WTC11 (cell line): ENCODE measurements around the gene OR3A3. TPM values are rescaled to one million over a fixed set of nuclear protein-coding genes. Genes with fewer than 3 reads are reported as not detected.

Experiments
- ATAC-seq: fragments of 200-7000 bp; cut with Tn5 transposase; 2 replicates; pipeline ENCODE4 v1.10.0; 2021; ENCODE audit warnings: mild to moderate bottlenecking, moderate library complexity
- CTCF ChIA-PET: fragments of 300-600 bp; sonication (Branson Sonifier 250); formaldehyde crosslinking; loops from one replicate; lab custom pipeline; 2021; ENCODE audit warnings: antibody characterized with exemption; lab: Charles Lee
- POLR2A ChIA-PET: fragments of 350-600 bp; sonication (Branson Sonifier 250); formaldehyde crosslinking; loops from one replicate; lab custom pipeline; 2021; ENCODE audit warnings: antibody characterized with exemption; lab: Charles Lee
- DNase-seq: peaks from one replicate; pipeline ENCODE4 v3.0.0; 2021; ENCODE audit warnings: low spot score
- H3K27ac Mint-ChIP-seq: 2 replicates; pipeline ENCODE4 v1.8.0; 2021; ENCODE audit warnings: mixed read lengths
- H3K27me3 Mint-ChIP-seq: 2 replicates; pipeline ENCODE4 v1.8.0; 2021; ENCODE audit warnings: low read depth, mild to moderate bottlenecking, moderate library complexity, mixed read lengths
- H3K36me3 Mint-ChIP-seq: 2 replicates; pipeline ENCODE4 v1.8.0; 2021; ENCODE audit warnings: mixed read lengths
- H3K4me1 Mint-ChIP-seq: 2 replicates; pipeline ENCODE4 v1.8.0; 2022; ENCODE audit warnings: mixed read lengths
- H3K4me3 Mint-ChIP-seq: 2 replicates; pipeline ENCODE4 v1.8.0; 2021; ENCODE audit warnings: mild to moderate bottlenecking, moderate library complexity, mixed read lengths
- H3K9me3 Mint-ChIP-seq: 2 replicates; pipeline ENCODE4 v1.8.0; 2021; ENCODE audit warnings: mixed read lengths
- AR ChIP-seq: fragments of 250-450 bp; sonication (Bioruptor Pico); IDR thresholded peaks from 2 replicates; pipeline ENCODE4 v1.9.0; 2021; ENCODE audit warnings: mild to moderate bottlenecking
- ATF2 ChIP-seq: sonication (generic); formaldehyde crosslinking; IDR thresholded peaks from 2 replicates; pipeline ENCODE4 v1.8.1; 2022; ENCODE audit warnings: low read depth, missing genetic modification reagents, borderline replicate concordance
- ATF6 ChIP-seq: sonication (generic); formaldehyde crosslinking; IDR thresholded peaks from 2 replicates; pipeline ENCODE4 v1.8.1; 2023; ENCODE audit warnings: mild to moderate bottlenecking, missing genetic modification reagents
- CDX4 ChIP-seq: fragments of 250-450 bp; sonication (Bioruptor Pico); IDR thresholded peaks from 2 replicates; pipeline ENCODE4 v1.9.0; 2021; ENCODE audit warnings: moderate library complexity, mild to moderate bottlenecking, inconsistent platforms, borderline replicate concordance
- CREM ChIP-seq: sonication (generic); formaldehyde crosslinking; IDR thresholded peaks from 2 replicates; pipeline ENCODE4 v1.8.1; 2022; ENCODE audit warnings: mild to moderate bottlenecking, missing genetic modification reagents, moderate library complexity
- ELF4 ChIP-seq: sonication (generic); formaldehyde crosslinking; IDR thresholded peaks from 2 replicates; pipeline ENCODE4 v1.8.1; 2022; ENCODE audit warnings: low read depth, mild to moderate bottlenecking, moderate library complexity, missing genetic modification reagents
- IRF1 ChIP-seq: sonication (generic); formaldehyde crosslinking; IDR thresholded peaks from 2 replicates; pipeline ENCODE4 v1.8.0; 2023; ENCODE audit warnings: missing genetic modification reagents
- MYBL2 ChIP-seq: sonication (generic); formaldehyde crosslinking; IDR thresholded peaks from 2 replicates; pipeline ENCODE4 v1.8.1; 2023; ENCODE audit warnings: mild to moderate bottlenecking, moderate library complexity, missing genetic modification reagents
- OVOL2 ChIP-seq: fragments of 250-450 bp; sonication (Bioruptor Pico); IDR thresholded peaks from 2 replicates; pipeline ENCODE4 v1.9.0; 2021; ENCODE audit warnings: mild to moderate bottlenecking, borderline replicate concordance
- PRRX2 ChIP-seq: fragments of 250-450 bp; sonication (Bioruptor Pico); IDR thresholded peaks from 2 replicates; pipeline ENCODE4 v1.8.0; 2021; ENCODE audit warnings: mild to moderate bottlenecking
- SOX15 ChIP-seq: fragments of 250-450 bp; sonication (Bioruptor Pico); IDR thresholded peaks from 2 replicates; pipeline ENCODE4 v1.9.0; 2021; ENCODE audit warnings: mild to moderate bottlenecking
- ZBTB43 ChIP-seq: sonication (generic); formaldehyde crosslinking; IDR thresholded peaks from 2 replicates; pipeline ENCODE4 v1.8.1; 2023; ENCODE audit warnings: mild to moderate bottlenecking, missing genetic modification reagents
- ZNF281 ChIP-seq: sonication (generic); formaldehyde crosslinking; IDR thresholded peaks from 2 replicates; pipeline ENCODE4 v1.8.0; 2023; ENCODE audit warnings: mild to moderate bottlenecking, missing genetic modification reagents
- total RNA-seq: library from RNA; stranded (reverse); gene quantifications from 3 replicates; pipeline ENCODE4 v1.2.3, GENCODE V29; 2021

OR3A3 gene
- total RNA-seq, 1 experiment from 2014 or later = not detected

- TF ChIP-seq ZBTB43 (CRISPR knock-in tag) (no peak), ATF2 (CRISPR knock-in tag) (no peak)
Observed at GRCh38 chr17:3378321-3378720, 32.8 kb upstream of the OR3A3 start (continued).

GRCh38 chr17:3381957-3382356 lies 29.2 kb upstream of the OR3A3 start:
- ChIA-PET POLR2A (no interaction called here), CTCF (no interaction called here)
- peak; percentile 15 for DNase-seq
- H3K4me1 Mint-ChIP-seq = peaks cover 7% of the 10 kb centered on the region; the same call in 1 of the 2 replicates
- peak; percentile 68 for ATAC-seq
- no peak for TF ChIP-seq ELF4
- no peak for TF ChIP-seq CREM
- TF ChIP-seq AR = no peak
- TF ChIP-seq IRF1 (CRISPR knock-in tag) = no peak
- no peak for TF ChIP-seq OVOL2 (CRISPR knock-in tag)
- TF ChIP-seq PRRX2 (CRISPR knock-in tag) = no peak
- TF ChIP-seq ZNF281 (CRISPR knock-in tag) = no peak
- TF ChIP-seq CDX4 (CRISPR knock-in tag) = no peak
- TF ChIP-seq MYBL2 (CRISPR knock-in tag) = no peak
- no peak for TF ChIP-seq SOX15 (CRISPR knock-in tag)
- TF ChIP-seq ATF6 = no peak
- H3K36me3 Mint-ChIP-seq = no peaks in the 10 kb centered on the region
- H3K27me3 Mint-ChIP-seq = peaks cover 36% of the 10 kb centered on the region
- H3K27ac Mint-ChIP-seq = no peak overlapping the region
- peaks cover 6% of the 10 kb centered on the region for H3K9me3 Mint-ChIP-seq
- H3K4me3 Mint-ChIP-seq = no peak overlapping the region
